Testis (tissue), 2 donors: ENCODE measurements around the gene LARP4.

Source experiments
- POLR2A ChIP-seq: fragments of 450-650 bp; IDR thresholded peaks from one replicate; pipeline ENCODE4 v1.6.1; 2017; ENCODE audit warnings: antibody characterized with exemption, mild to moderate bottlenecking, moderate library complexity
- TF ChIP-seq, protein P1 (sequence below), 3 experiments: fragments of 450-650 bp in 2 of 3; fragments of 200-600 bp in 1 of 3; sonication (generic) in 1 of 3; IDR thresholded peaks; one replicate each; pipeline ENCODE4 v1.5.1; 2016 to 2019; ENCODE audit warnings: antibody characterized with exemption in 3 of 3, mild to moderate bottlenecking in 2 of 3, moderate library complexity in 1 of 3

DNA sequence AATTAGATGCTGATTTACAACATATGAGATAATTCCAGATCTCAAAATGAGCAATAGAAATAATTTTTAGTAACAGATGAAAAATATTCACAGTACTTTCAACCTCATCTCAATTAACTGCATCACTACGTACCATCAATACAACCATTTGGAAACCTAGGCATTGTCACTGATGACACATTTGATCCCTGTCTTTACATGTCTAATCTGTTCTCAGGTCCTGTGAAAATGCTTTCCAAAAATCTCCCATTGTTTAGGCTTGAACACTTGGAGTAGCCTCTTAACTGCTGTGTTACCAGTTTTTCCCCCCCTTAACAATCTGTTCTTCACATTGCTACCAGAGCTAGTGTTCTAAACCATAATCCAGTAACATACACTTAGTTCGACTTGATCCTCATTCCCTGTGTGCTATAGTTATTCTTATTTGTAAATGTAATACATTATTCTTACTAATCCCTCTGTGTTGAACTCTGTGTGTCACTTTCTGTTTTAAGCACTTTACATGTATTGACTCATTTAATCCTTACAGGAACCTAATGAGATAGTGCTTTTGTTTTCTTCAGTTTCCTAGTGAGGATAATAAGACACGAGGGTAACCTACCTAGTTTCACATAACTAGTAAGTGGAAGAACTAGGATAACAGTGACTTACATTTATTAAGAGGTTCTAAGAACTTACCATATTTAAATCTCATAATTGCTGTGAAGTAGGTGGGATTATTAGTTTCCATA, 41.7 kb downstream of the LARP4 start:
- TF ChIP-seq, protein P1, sequence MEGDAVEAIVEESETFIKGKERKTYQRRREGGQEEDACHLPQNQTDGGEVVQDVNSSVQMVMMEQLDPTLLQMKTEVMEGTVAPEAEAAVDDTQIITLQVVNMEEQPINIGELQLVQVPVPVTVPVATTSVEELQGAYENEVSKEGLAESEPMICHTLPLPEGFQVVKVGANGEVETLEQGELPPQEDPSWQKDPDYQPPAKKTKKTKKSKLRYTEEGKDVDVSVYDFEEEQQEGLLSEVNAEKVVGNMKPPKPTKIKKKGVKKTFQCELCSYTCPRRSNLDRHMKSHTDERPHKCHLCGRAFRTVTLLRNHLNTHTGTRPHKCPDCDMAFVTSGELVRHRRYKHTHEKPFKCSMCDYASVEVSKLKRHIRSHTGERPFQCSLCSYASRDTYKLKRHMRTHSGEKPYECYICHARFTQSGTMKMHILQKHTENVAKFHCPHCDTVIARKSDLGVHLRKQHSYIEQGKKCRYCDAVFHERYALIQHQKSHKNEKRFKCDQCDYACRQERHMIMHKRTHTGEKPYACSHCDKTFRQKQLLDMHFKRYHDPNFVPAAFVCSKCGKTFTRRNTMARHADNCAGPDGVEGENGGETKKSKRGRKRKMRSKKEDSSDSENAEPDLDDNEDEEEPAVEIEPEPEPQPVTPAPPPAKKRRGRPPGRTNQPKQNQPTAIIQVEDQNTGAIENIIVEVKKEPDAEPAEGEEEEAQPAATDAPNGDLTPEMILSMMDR (IDR thresholded peaks at IDR 0.05): no peak
- TF ChIP-seq POLR2A: no peak
